ENCODE results near the gene IFTAP. TPM values are rescaled to one million over a fixed set of nuclear protein-coding genes. Genes with fewer than 3 reads are reported as not detected.
A peak's percentile ranks its signal among the peaks of the same experiment; 100 is the strongest.

The IFTAP gene
- total and polyA plus RNA-seq, 2 of the 13 experiments (the other 11 are each of a cell fraction or from before 2014, with no cell fraction given): 11.3 to 29.4 TPM

DNA sequence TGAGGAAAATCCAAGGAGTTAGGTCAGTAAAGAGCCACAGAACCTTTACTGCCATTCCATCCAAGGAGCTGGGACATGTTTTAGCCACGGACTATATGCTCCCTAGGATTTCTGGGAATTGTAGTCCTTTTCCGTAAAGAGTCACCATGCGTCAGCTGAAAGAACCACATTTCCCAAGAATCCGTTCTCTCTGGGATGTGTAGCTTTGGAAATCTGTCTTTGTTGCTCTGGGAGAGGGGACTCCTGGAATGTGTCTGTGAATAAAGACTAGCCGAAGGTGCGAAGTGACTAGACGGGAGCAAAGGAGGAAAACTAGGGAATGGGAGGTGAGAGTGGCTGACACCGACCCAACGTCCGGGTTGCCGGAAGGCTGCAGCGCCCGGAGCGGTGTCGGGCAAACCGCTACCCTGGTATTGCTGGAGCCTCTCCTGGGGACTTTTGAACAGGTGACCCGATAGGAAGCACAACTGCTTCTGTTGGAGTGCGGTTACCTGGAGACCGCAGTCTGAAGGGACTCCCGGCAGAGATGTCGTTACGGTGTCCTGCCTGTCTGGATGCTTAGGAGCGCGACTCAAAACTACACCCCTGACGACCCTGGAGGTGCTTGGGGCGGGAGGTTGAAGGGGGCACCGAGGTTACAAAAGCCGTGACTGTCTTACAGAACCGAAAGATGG, at the start of gene IFTAP (continued):
- TF ChIP-seq ZNF563 (CRISPR knock-in tag; IDR thresholded peaks at IDR 0.05) (no peak), HOXA5 (CRISPR knock-in tag; IDR thresholded peaks at IDR 0.05) (peak; percentile 76; the same call in 1 of the 2 replicates), FOXK2 (IDR thresholded peaks at IDR 0.05) (no peak), TBX3 (IDR thresholded peaks at IDR 0.05; ENCODE audit: borderline replicate concordance) (no peak), HMGXB4 (CRISPR knock-in tag; IDR thresholded peaks at IDR 0.05; ENCODE audit: borderline replicate concordance in 1 of 2, low read depth in 1 of 2) (peak; percentile 62 to 75), MIXL1 (CRISPR knock-in tag; IDR thresholded peaks at IDR 0.05) (peak; percentile 70), ZBTB33 (CRISPR knock-in tag; IDR thresholded peaks at IDR 0.05) (no peak), SMAD3 (CRISPR knock-in tag; IDR thresholded peaks at IDR 0.05) (peak; percentile 86; the same call in 1 of the 2 replicates), ZNF230 (CRISPR knock-in tag; IDR thresholded peaks at IDR 0.05) (no peak), BCL6 (CRISPR knock-in tag; IDR thresholded peaks at IDR 0.05) (peak; percentile 52), FOXP4 (CRISPR knock-in tag; IDR thresholded peaks at IDR 0.05) (peak; percentile 65), PAF1 (CRISPR knock-in tag; IDR thresholded peaks at IDR 0.05) (no peak), TOE1 (CRISPR knock-in tag; IDR thresholded peaks at IDR 0.05) (peak; percentile 79; the same call in 1 of the 2 replicates), ZNF678 (CRISPR knock-in tag; IDR thresholded peaks at IDR 0.05) (no peak), SNAPC2 (CRISPR knock-in tag; IDR thresholded peaks at IDR 0.05) (no peak), ZNF124 (CRISPR knock-in tag; IDR thresholded peaks at IDR 0.05) (peak; percentile 82; the same call in 1 of the 2 replicates), SP140L (CRISPR knock-in tag; IDR thresholded peaks at IDR 0.05; ENCODE audit: borderline replicate concordance) (peak; percentile 67; the same call in 1 of the 2 replicates), TAF1 (CRISPR knock-in tag; IDR thresholded peaks at IDR 0.05) (no peak), PHF5A (CRISPR knock-in tag; IDR thresholded peaks at IDR 0.05; ENCODE audit: low read depth, unreplicated experiment) (peak; percentile 74), ZNF788 (CRISPR knock-in tag; IDR thresholded peaks at IDR 0.05; ENCODE audit: borderline replicate concordance) (peak; percentile 29; the same call in 1 of the 2 replicates), SIN3B (IDR thresholded peaks at IDR 0.05; ENCODE audit: low read length) (peak; percentile 64; the same call in 1 of the 2 replicates), POLR2G (IDR thresholded peaks at IDR 0.05; ENCODE audit: low read depth, low read length) (peak; percentile 72), NR2F6 (IDR thresholded peaks at IDR 0.05) (peak; percentile 33; the same call in 1 of the 2 replicates), NR2F6 (CRISPR knock-in tag; IDR thresholded peaks at IDR 0.05) (peak; percentile 39; the same call in 1 of the 2 replicates), PBX3 (CRISPR knock-in tag; IDR thresholded peaks at IDR 0.05; ENCODE audit: borderline replicate concordance) (no peak)

Data from HepG2 (cell line).